HCT116 (cell line): ENCODE data around the gene PLPP2. TPM values are rescaled to one million over a fixed set of nuclear protein-coding genes. Genes with fewer than 3 reads are reported as not detected.

Experiments used
- ATAC-seq: fragments of 200-7000 bp; cut with Tn5 transposase; 2 replicates; pipeline ENCODE4 v1.9.1; 2020; ENCODE audit warnings: mild to moderate bottlenecking, moderate library complexity
- BruUV-seq: library from RNA; stranded (reverse); fragments of 400-500 nt; replicated peaks from 2 replicates; lab custom pipeline; 2021; lab: Mats Ljungman, UMichigan
- CTCF ChIA-PET: fragments of 300-600 bp; sonication (Branson Sonifier 250); formaldehyde crosslinking; loops from one replicate; lab custom pipeline; 2021; ENCODE audit warnings: antibody characterized with exemption; lab: Charles Lee
- POLR2A ChIA-PET: fragments of 300-600, 350-600 bp; sonication (Branson Sonifier 250); formaldehyde crosslinking; loops from one replicate; lab custom pipeline; 2021; ENCODE audit warnings: antibody characterized with exemption; lab: Charles Lee
- RAD21 ChIA-PET, 2 experiments: fragments of 300-600 bp; sonication (Branson Sonifier 250); formaldehyde crosslinking; loops; one replicate each; lab custom pipeline; 2023; ENCODE audit warnings: low total read pairs in 2 of 2; ENCODE audit not compliant: uncharacterized antibody in 2 of 2, unreplicated experiment in 2 of 2, low non-redundant PET in 1 of 2; lab: Charles Lee
- DNase-seq: peaks from one replicate; pipeline ENCODE4 v3.0.0-alpha.2; 2010; ENCODE audit warnings: low read depth, low spot score
- H2AFZ ChIP-seq: fragments of 200-600 bp; shearing (Covaris generic), sonication (generic); 2 replicates; pipeline ENCODE4 v1.6.1; 2017; ENCODE audit warnings: low read depth, mixed run types, mixed read lengths, antibody characterized with exemption, low read length; ENCODE audit not compliant: poor library complexity, severe bottlenecking
- H3K27ac ChIP-seq: 2 replicates; pipeline ENCODE4 v1.5.1; 2012; ENCODE audit warnings: low read depth, low read length
- H3K27me3 ChIP-seq: fragments of 200-600 bp; sonication (generic); 2 replicates; pipeline ENCODE4 v1.6.1; 2016; ENCODE audit warnings: mixed run types, low read length, mixed read lengths; ENCODE audit not compliant: insufficient read depth
- H3K36me3 ChIP-seq, 2 experiments: fragments of 200-500 bp in 1 of 2; fragments of 200-600 bp in 1 of 2; sonication (Bioruptor generic) in 1 of 2; sonication (generic) in 1 of 2; 2 replicates each; pipeline versions ENCODE4 v1.5.1 to v1.6.1; 2014 to 2016; ENCODE audit warnings: low read length in 2 of 2, inconsistent platforms in 1 of 2, mixed read lengths in 1 of 2, mixed run types in 1 of 2; ENCODE audit not compliant: insufficient read depth in 2 of 2, control insufficient read depth in 1 of 2
- H3K4me1 ChIP-seq, 2 experiments: fragments of 200-600 bp in 1 of 2; sonication (generic) in 1 of 2; 2 replicates each; pipeline versions ENCODE4 v1.5.1 to v1.6.1; 2012 to 2017; ENCODE audit warnings: low read length in 2 of 2, inconsistent platforms in 1 of 2, mild to moderate bottlenecking in 1 of 2, mixed read lengths in 1 of 2, mixed run types in 1 of 2, moderate library complexity in 1 of 2; ENCODE audit not compliant: insufficient read depth in 2 of 2, control insufficient read depth in 1 of 2
- H3K4me2 ChIP-seq: fragments of 200-600 bp; sonication (generic); 2 replicates; pipeline ENCODE4 v1.6.1; 2017; ENCODE audit warnings: mixed run types, low read length, mixed read lengths
- H3K4me3 ChIP-seq, 2 experiments: fragments of 200-600 bp in 1 of 2; sonication (generic) in 1 of 2; replicated peaks in 1 of 2; 2 replicates each; pipeline ENCODE4 v1.5.1; 2011 to 2016; ENCODE audit warnings: low read length in 2 of 2, control low read depth in 1 of 2, low read depth in 1 of 2, mild to moderate bottlenecking in 1 of 2, mixed read lengths in 1 of 2, mixed run types in 1 of 2
- H3K79me2 ChIP-seq: fragments of 200-600 bp; sonication (generic); 2 replicates; pipeline ENCODE4 v1.6.1; 2017; ENCODE audit warnings: mild to moderate bottlenecking, mixed run types, low read length, moderate library complexity, mixed read lengths; ENCODE audit not compliant: insufficient read depth
- H3K9ac ChIP-seq: fragments of 200-600 bp; sonication (generic); 2 replicates; pipeline ENCODE4 v1.6.1; 2016; ENCODE audit warnings: low read length, mixed read lengths
- H3K9me2 ChIP-seq: fragments of 200-600 bp; sonication (generic), shearing (Covaris generic); 2 replicates; pipeline ENCODE4 v1.6.1; 2017; ENCODE audit warnings: mixed run types, mild to moderate bottlenecking, moderate library complexity; ENCODE audit not compliant: insufficient read depth
- H3K9me3 ChIP-seq, 2 experiments: fragments of 200-500 bp in 1 of 2; fragments of 200-600 bp in 1 of 2; sonication (Bioruptor generic) in 1 of 2; sonication (generic) in 1 of 2; 2 replicates each; pipeline ENCODE4 v1.6.1; 2014 to 2017; ENCODE audit warnings: low read length in 2 of 2, mixed read lengths in 2 of 2, inconsistent platforms in 1 of 2, low read depth in 1 of 2, mild to moderate bottlenecking in 1 of 2, mixed run types in 1 of 2, moderate library complexity in 1 of 2; ENCODE audit not compliant: control insufficient read depth in 1 of 2, insufficient read depth in 1 of 2
- H4K20me1 ChIP-seq: fragments of 200-600 bp; sonication (generic), shearing (Covaris generic); 2 replicates; pipeline ENCODE4 v1.6.1; 2017; ENCODE audit warnings: mixed run types, mild to moderate bottlenecking, moderate library complexity; ENCODE audit not compliant: insufficient read depth
- ATF3 ChIP-seq: IDR thresholded peaks from 2 replicates; pipeline ENCODE4 v1.6.1; 2012
- CBX3 ChIP-seq: IDR thresholded peaks from 2 replicates; pipeline ENCODE4 v1.6.1; 2012; ENCODE audit warnings: low read depth
- CEBPB ChIP-seq: IDR thresholded peaks from 2 replicates; pipeline ENCODE4 v1.6.1; 2012; ENCODE audit warnings: low read depth
- EGR1 ChIP-seq: IDR thresholded peaks from 2 replicates; pipeline ENCODE4 v1.6.1; 2012; ENCODE audit warnings: low read depth
- ELF1 ChIP-seq: IDR thresholded peaks from 2 replicates; pipeline ENCODE4 v1.6.1; 2012; ENCODE audit warnings: low read depth, borderline replicate concordance
- EZH2phosphoT487 ChIP-seq: fragments of 200-600 bp; IDR thresholded peaks from 2 replicates; pipeline ENCODE4 v1.6.1; 2018; ENCODE audit warnings: antibody characterized with exemption, borderline replicate concordance
- FOSL1 ChIP-seq: IDR thresholded peaks from 2 replicates; pipeline ENCODE4 v1.6.1; 2012; ENCODE audit warnings: low read depth
- MAX ChIP-seq: IDR thresholded peaks from 2 replicates; pipeline ENCODE4 v1.6.1; 2012
- POLR2AphosphoS5 ChIP-seq: IDR thresholded peaks from 2 replicates; pipeline ENCODE4 v1.6.1; 2011; ENCODE audit warnings: mild to moderate bottlenecking, low read depth, low read length, moderate library complexity
- RAD21 ChIP-seq: IDR thresholded peaks from 2 replicates; pipeline ENCODE4 v1.6.1; 2012; ENCODE audit warnings: low read depth, mild to moderate bottlenecking
- REST ChIP-seq: IDR thresholded peaks from 2 replicates; pipeline ENCODE4 v1.6.1; 2012; ENCODE audit warnings: low read depth
- SIN3A ChIP-seq: IDR thresholded peaks from 2 replicates; pipeline ENCODE4 v1.6.1; 2012; ENCODE audit warnings: low read depth
- SP1 ChIP-seq: IDR thresholded peaks from 2 replicates; pipeline ENCODE4 v1.6.1; 2012; ENCODE audit warnings: low read depth
- SRF ChIP-seq: IDR thresholded peaks from 2 replicates; pipeline ENCODE4 v1.6.1; 2012; ENCODE audit warnings: low read depth
- TCF7L2 ChIP-seq: IDR thresholded peaks from 2 replicates; pipeline ENCODE4 v1.7.0; 2011; ENCODE audit warnings: borderline replicate concordance, inconsistent platforms; ENCODE audit not compliant: insufficient read depth, insufficient read length; ENCODE audit errors: extremely low read depth
- YY1 ChIP-seq: IDR thresholded peaks from 2 replicates; pipeline ENCODE4 v1.6.1; 2011; ENCODE audit warnings: low read length, low read depth, moderate library complexity, mild to moderate bottlenecking; ENCODE audit not compliant: insufficient replicate concordance; ENCODE audit errors: extremely low read depth
- ZNF274 ChIP-seq: fragments of 200-500 bp; sonication (Bioruptor generic); IDR thresholded peaks from 2 replicates; pipeline ENCODE4 v1.6.1; 2014; ENCODE audit warnings: mild to moderate bottlenecking, low read depth, low read length, inconsistent platforms
- intact Hi-C: fragments of 100-400 bp; cut with micrococcal nuclease; formaldehyde crosslinking; loops from 2 replicates; pipeline ENCODE4 v1.10.0; 2022
- total RNA-seq: library from RNA; stranded (reverse); gene quantifications from one replicate; pipeline ENCODE4 v1.2.1, GENCODE V29; 2021; ENCODE audit not compliant: unreplicated experiment

Gene PLPP2
- total RNA-seq, 1 experiment from 2014 or later: 128 TPM

- intact Hi-C loops: no loop called here
- H3K27me3 ChIP-seq: no peaks in the 10 kb centered on the region
- H3K27ac ChIP-seq: no peak overlapping the region
- CTCF ChIA-PET: no interaction called here
- peaks cover 2 to 12% of the 10 kb centered on the region in 2 experiments; a peak in 1 of 4 replicates for H3K4me1 ChIP-seq
- no peaks in the 10 kb centered on the region for H3K36me3 ChIP-seq
- H3K9ac ChIP-seq: no peak overlapping the region
- H3K9me2 ChIP-seq: no peaks in the 10 kb centered on the region
- RAD21 ChIA-PET: no interaction called here
- no peak overlapping the region for H3K4me2 ChIP-seq
- POLR2A ChIA-PET: no interaction called here
- H3K9me3 ChIP-seq: no peaks in the 10 kb centered on the region
- H3K79me2 ChIP-seq: no peaks in the 10 kb centered on the region
- H3K4me3 ChIP-seq: no peak overlapping the region
- no peaks in the 10 kb centered on the region for H4K20me1 ChIP-seq
- no peak for ATAC-seq
- no peak for DNase-seq
- no peak overlapping the region for H2AFZ ChIP-seq
- TF ChIP-seq SIN3A (no peak), YY1 (no peak), RAD21 (no peak), ELF1 (no peak), SRF (no peak), EZH2phosphoT487 (no peak), TCF7L2 (no peak), CEBPB (no peak), EGR1 (no peak), SP1 (no peak), CBX3 (no peak)
- no TSS peak for BruUV-seq
Measured at GRCh38 chr19:269241-269640, 22.0 kb downstream of the PLPP2 start.

- DNase-seq (no peak), ATAC-seq (no peak)
- no peaks in the 10 kb centered on the region for H3K36me3 ChIP-seq
- BruUV-seq: no TSS peak
- no peak overlapping the region for H3K4me2 ChIP-seq
- H3K27ac ChIP-seq: no peak overlapping the region
- no peaks in the 10 kb centered on the region for H3K27me3 ChIP-seq
- H3K4me3 ChIP-seq: no peak overlapping the region
- no peaks in the 10 kb centered on the region for H3K9me3 ChIP-seq
- H3K79me2 ChIP-seq: no peaks in the 10 kb centered on the region
- H4K20me1 ChIP-seq: no peaks in the 10 kb centered on the region
- no peak overlapping the region for H2AFZ ChIP-seq
- RAD21 ChIA-PET: no interaction called here
- TF ChIP-seq ATF3 (no peak), CBX3 (no peak), RAD21 (no peak), CEBPB (no peak), FOSL1 (no peak), POLR2AphosphoS5 (no peak), ZNF274 (no peak), YY1 (no peak), MAX (no peak), REST (no peak), SP1 (no peak)
- peaks cover 2 to 7% of the 10 kb centered on the region in 2 experiments; a peak in 1 of 4 replicates for H3K4me1 ChIP-seq
- CTCF ChIA-PET: no interaction called here
- H3K9me2 ChIP-seq: no peaks in the 10 kb centered on the region
- intact Hi-C loops: no loop called here
- POLR2A ChIA-PET: no interaction called here
- no peak overlapping the region for H3K9ac ChIP-seq
Measured at GRCh38 chr19:262125-262524, 29.1 kb downstream of the PLPP2 start.
